Stromal cell of bone marrow (primary cell): ENCODE measurements around the gene EIF4E1B.

Experiments
- DNase-seq: peaks from one replicate; pipeline ENCODE4 v3.0.0-alpha.2; 2012; ENCODE audit warnings: low read depth

Gene EIF4E1B

GRCh38 chr5:176647030-176647842 is 16.8 kb downstream of the EIF4E1B start, which contains the start of gene TSPAN17:
Gene TSPAN17 (plus strand): TSS chr5:176647484. CDS start chr5:176647616, 132 bp downstream.
- DNase-seq: peak; percentile 97

GRCh38 chr5:176647843-176648473 is 17.5 kb downstream of the EIF4E1B start:
- no peak for DNase-seq

GRCh38 chr5:176648474-176649194 is 18.2 kb downstream of the EIF4E1B start:
- no peak for DNase-seq

GRCh38 chr5:176650354-176650884 is 19.9 kb downstream of the EIF4E1B start:
- no peak for DNase-seq

- no peak for DNase-seq
Measured at GRCh38 chr5:176651472-176651980, 21.1 kb downstream of the EIF4E1B start.

- no peak for DNase-seq
Measured at GRCh38 chr5:176652136-176652535, 21.7 kb downstream of the EIF4E1B start.

GRCh38 chr5:176653401-176654385 is 23.2 kb downstream of the EIF4E1B start:
- DNase-seq: no peak

- DNase-seq: no peak
Measured at GRCh38 chr5:176654856-176655255, 24.4 kb downstream of the EIF4E1B start.

GRCh38 chr5:176656467-176656990 is 26.1 kb downstream of the EIF4E1B start:
- DNase-seq: no peak

GRCh38 chr5:176658007-176658599 is 27.6 kb downstream of the EIF4E1B start:
- peak; percentile 68 for DNase-seq

GRCh38 chr5:176658817-176659511 is 28.5 kb downstream of the EIF4E1B start:
- DNase-seq: peak; percentile 43

- DNase-seq: no peak
Measured at GRCh38 chr5:176659512-176659839, 29.0 kb downstream of the EIF4E1B start.

- no peak for DNase-seq
Measured at GRCh38 chr5:176659860-176660461, 29.5 kb downstream of the EIF4E1B start.

- DNase-seq: no peak
Measured at GRCh38 chr5:176660530-176660859, 30.0 kb downstream of the EIF4E1B start.

- no peak for DNase-seq
Measured at GRCh38 chr5:176660860-176661641, 30.6 kb downstream of the EIF4E1B start.

- no peak for DNase-seq
Measured at GRCh38 chr5:176661676-176662075, 31.2 kb downstream of the EIF4E1B start.

GRCh38 chr5:176662371-176663333 is 32.2 kb downstream of the EIF4E1B start:
- no peak for DNase-seq

GRCh38 chr5:176663566-176663965 is 33.1 kb downstream of the EIF4E1B start:
- no peak for DNase-seq
